GM04504 (cell line): ENCODE measurements around the gene SLC12A2.

Experiments used
- DNase-seq: peaks from one replicate; pipeline ENCODE4 v3.0.0-alpha.2; 2012; ENCODE audit warnings: low read depth

SLC12A2 gene

DNA sequence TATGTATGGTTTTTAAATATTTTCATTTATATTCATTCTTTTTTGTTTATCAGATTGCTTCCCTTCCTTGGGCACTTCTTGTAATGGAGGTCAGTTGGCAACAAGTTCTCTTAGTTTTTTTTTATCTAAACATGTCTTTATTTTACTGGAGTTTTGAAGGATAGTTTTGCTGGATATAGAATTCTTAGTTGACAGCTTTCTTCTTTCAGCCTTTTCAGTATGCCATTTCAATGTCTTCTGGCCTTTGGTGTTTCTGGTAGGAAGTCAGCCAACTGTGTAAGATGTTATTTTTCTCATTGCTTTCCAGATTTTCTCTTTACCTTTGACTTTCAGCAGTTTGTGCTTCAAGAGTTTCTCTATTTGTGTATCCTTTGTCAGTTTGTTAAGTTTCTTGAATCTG, 14.2 kb downstream of the SLC12A2 start:
- no peak for DNase-seq

DNA sequence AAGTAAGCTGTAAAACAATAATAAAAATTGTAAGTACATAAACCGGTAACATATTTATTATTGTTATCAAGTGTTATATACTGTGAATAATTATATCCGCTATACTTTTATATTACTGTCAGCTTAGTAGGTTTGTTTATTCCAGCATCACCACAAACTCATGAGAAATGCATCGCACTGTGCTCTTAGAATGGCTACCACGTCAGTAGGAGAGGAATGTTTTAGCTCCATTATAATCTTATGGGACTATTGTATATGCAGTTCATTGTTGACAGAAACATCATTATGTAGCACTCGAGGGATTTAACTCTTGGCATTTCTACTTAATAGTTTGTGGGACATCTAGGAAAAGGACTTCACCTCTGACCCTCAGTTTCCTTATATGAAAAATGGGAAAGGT, 16.4 kb downstream of the SLC12A2 start:
- DNase-seq: no peak

GRCh38 chr5:128100860-128101557, 17.4 kb downstream of the SLC12A2 start:
- DNase-seq: no peak

GRCh38 chr5:128101676-128102075, 18.1 kb downstream of the SLC12A2 start:
- peak; percentile 56 for DNase-seq

GRCh38 chr5:128105203-128105602, 21.6 kb downstream of the SLC12A2 start:
- DNase-seq: no peak

GRCh38 chr5:128109138-128109537, 25.6 kb downstream of the SLC12A2 start:
- no peak for DNase-seq

DNA sequence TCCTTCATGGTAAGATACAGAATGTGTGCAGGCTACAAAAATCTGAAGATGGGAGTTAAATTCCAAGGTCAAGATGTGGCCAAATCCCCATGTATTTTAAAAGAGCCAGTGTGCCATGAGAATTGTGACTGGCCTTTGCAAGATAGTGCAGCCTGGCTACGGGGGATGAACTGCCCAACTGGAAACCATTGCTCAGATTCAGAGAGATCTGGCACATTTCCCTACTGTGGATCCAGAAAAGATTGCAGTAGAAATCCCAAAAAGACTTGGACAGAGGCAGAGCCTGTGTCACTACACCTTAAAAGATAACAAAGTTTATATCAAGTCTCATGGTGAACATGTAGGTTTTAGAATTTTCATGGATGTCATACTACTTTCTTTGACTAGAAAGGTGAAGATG, 26.2 kb downstream of the SLC12A2 start:
- DNase-seq: no peak

- DNase-seq: peak; percentile 36
These were observed 28.4 kb downstream of the SLC12A2 start for GRCh38 chr5:128111818-128112448.

GRCh38 chr5:128116445-128116844, 32.9 kb downstream of the SLC12A2 start:
- no peak for DNase-seq

DNA sequence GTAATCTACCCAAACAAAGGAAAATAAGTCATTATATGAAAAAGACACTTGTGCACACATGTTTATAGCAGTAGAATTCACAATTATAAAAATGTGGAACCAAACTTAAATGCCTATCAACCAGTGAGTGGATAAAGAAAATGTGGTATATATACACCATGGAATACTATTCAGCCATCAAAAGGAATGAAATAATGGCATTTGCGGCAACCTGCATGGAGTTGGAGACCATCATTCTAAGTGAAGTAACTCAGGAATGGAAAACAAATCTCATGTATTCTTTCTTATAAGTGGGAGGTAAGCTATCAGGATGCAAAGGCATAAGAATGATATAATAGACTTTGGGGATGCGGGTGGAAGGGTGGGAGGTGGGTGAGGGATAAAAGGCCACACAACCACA, 34.6 kb downstream of the SLC12A2 start:
- no peak for DNase-seq

- DNase-seq: no peak
These were observed 38.1 kb downstream of the SLC12A2 start for GRCh38 chr5:128121651-128122050.

DNA sequence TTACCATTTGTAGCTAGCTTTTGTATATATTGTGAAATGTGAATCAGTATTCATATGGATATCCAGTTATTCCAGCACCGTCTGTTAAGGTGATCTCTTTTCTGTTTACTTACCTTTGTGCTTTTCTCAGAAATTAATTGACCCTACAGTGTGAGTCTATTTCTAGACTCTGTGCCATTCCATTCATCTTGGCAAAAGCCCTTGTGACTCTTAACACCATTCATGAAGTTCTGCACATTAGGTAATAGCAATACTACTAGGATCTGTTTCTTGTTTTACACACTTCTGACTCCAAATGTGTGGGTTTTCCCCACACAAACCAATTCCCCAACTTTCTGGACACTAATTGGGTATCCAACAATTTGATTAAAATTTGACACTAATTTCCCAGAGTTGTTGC, 40.4 kb downstream of the SLC12A2 start:
- DNase-seq: no peak

- no peak for DNase-seq
These were observed 42.7 kb downstream of the SLC12A2 start for GRCh38 chr5:128126241-128126640.

- no peak for DNase-seq
These were observed 48.9 kb downstream of the SLC12A2 start for GRCh38 chr5:128132499-128132898.

- peak; percentile 35 for DNase-seq
These were observed 51.7 kb downstream of the SLC12A2 start for GRCh38 chr5:128135286-128135685.

GRCh38 chr5:128143911-128144310, 60.3 kb downstream of the SLC12A2 start:
- no peak for DNase-seq

DNA sequence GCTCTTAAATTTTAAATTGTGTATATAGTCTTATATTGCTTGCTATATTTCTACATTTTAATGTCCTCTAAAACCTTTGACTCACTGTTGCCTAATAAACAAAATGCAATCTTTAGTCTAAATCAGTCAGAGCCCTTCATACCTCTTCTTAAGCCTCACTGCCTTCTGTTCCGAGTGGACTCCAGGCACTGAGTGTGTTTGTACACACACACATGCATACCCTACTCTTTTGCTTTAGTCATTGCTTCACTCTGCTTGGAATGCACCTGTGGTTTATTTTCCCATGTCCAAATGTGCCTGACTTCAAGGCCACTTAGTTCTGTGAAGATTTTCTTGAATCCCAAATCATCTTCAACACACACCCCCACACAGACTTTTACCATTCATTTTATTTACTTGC, 60.9 kb downstream of the SLC12A2 start:
- DNase-seq: no peak

DNA sequence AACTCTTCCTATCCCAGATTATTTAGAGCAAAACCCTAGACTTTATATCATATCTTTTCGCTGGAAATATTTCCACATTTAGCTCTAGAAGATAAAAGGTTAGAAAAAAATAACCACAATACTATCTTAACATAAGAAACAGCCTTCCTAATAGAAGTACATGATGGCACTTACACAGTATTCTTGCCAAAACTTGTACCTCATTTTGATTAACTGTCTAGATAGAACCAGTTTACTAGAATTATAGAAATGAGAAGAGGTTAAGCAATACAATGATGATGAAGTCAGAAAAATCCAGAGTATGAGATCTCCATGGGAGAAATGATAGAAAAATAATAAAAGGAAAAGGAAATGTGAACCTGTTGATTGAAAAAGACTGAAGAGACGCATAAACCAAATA, 63.1 kb downstream of the SLC12A2 start:
- no peak for DNase-seq

DNA sequence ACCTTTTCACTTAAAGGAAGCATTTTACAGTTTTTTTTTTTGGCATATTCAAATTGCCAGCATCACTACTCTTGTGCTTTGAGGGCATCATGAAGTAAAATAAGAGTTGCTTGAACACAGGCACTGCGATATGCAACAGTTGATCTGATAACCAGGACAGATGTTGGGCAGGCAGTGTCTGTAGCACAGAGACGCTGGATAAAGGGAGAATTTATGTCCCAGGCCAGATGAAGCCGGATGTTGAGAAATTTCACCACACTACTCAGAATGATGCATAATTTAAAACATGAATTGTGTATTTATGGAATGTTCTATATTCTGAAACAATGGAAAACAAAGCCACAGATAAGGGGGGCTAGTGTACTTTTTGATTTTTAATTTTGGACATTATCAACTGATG, 71.4 kb downstream of the SLC12A2 start:
- DNase-seq: peak; percentile 21

DNA sequence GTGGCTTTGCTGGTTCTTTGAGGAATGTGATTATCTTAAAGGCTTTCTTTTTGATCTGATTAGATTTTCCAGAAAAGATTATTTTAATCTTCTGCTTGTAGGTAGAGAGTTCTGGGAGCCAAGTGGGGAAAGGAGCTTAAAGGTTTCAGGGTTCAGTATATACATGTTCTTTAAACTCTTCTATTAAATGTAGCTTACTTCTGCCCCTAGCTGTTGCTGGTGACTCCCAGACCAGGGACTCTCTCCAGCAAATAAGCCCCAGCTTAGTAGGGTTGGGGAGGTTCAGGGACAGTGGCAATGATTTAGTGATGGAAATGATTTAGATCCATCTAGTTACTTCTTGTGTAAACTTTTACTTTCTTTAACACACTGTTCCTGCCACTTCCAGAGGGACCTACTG, 72.2 kb downstream of the SLC12A2 start:
- no peak for DNase-seq

- no peak for DNase-seq
These were observed 73.0 kb downstream of the SLC12A2 start for GRCh38 chr5:128156521-128156920.

DNA sequence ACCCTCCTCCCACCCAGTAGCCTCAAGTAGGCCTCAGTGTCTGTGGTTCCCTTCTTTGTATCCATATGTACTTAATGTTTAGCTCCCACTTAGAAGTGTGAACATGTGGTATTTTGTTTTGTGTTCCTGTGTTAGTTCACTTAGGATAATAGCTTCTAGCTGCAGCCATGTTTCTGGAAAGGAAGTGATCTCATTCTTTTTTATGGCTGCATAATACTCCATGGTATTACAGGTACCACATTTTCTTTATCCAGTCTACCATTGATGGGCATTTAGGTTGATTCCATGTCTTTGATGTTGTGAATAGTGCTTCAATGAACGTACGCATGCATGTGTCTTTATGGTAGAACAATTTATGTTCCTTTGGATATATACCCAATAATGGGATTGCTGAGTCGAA, 74.8 kb downstream of the SLC12A2 start:
- no peak for DNase-seq

DNA sequence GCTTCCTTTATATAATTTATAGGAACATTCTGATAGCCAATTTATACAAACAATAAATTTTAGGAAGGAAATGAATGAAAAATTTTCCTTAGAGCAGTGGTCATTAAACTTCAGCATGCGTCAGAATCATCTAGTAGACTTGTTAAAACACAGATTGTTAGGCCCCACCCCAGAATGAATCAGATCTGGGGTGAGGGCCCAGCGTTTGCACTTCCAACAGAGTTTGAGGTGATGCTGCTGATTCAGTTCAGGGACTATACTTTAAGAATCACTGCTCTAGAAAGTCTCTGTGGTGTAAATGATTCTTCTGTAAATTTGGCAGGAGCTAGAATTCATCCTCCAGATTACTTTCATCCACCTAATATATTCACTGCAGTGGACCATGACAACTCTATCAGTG, 80.4 kb downstream of the SLC12A2 start:
- DNase-seq: peak; percentile 23

DNA sequence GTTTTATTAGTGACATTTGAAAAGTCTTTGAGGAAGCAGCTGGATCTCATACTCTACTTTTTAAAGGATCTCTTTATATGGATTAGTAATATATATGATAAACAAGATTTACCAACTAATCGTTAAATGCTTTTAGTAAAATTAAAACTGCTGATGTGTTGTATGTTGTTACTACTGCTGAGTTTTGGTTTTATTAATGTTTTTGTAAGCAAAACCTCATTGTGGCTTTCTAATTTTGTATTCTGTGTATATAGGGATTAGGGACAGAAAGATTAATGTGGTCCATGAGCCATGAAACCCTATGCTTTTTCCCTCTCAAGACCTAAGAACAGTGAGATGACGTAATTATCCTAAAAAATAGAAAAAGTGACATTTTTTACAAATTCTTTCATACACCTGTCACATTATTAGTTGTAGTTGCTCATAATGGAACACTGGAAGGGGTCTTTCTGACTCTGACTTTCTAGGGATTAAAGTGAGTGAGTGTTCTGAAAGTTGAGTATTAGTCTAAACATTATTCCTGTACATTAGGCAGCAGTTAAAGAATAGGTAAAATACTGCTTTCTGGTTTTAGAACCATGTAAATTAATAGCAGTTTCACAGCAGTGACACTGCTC, 85.9 kb downstream of the SLC12A2 start:
- DNase-seq: no peak
